HG02571 (cell line): Measurements from ENCODE around the gene GAL3ST1.
"Not testable (repeated sequence)": the region's sequence is repeated elsewhere in the genome, so short reads cannot be mapped to it uniquely, and the experiment has no call there.

ENCODE experiments used
- ATAC-seq: cut with Tn5 transposase; IDR thresholded peaks from one replicate; pipeline ENCODE4 v1.9.1; 2021; ENCODE audit warnings: mild to moderate bottlenecking, moderate library complexity; ENCODE audit not compliant: unreplicated experiment

GAL3ST1 gene, protein sequence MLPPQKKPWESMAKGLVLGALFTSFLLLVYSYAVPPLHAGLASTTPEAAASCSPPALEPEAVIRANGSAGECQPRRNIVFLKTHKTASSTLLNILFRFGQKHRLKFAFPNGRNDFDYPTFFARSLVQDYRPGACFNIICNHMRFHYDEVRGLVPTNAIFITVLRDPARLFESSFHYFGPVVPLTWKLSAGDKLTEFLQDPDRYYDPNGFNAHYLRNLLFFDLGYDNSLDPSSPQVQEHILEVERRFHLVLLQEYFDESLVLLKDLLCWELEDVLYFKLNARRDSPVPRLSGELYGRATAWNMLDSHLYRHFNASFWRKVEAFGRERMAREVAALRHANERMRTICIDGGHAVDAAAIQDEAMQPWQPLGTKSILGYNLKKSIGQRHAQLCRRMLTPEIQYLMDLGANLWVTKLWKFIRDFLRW

DNA sequence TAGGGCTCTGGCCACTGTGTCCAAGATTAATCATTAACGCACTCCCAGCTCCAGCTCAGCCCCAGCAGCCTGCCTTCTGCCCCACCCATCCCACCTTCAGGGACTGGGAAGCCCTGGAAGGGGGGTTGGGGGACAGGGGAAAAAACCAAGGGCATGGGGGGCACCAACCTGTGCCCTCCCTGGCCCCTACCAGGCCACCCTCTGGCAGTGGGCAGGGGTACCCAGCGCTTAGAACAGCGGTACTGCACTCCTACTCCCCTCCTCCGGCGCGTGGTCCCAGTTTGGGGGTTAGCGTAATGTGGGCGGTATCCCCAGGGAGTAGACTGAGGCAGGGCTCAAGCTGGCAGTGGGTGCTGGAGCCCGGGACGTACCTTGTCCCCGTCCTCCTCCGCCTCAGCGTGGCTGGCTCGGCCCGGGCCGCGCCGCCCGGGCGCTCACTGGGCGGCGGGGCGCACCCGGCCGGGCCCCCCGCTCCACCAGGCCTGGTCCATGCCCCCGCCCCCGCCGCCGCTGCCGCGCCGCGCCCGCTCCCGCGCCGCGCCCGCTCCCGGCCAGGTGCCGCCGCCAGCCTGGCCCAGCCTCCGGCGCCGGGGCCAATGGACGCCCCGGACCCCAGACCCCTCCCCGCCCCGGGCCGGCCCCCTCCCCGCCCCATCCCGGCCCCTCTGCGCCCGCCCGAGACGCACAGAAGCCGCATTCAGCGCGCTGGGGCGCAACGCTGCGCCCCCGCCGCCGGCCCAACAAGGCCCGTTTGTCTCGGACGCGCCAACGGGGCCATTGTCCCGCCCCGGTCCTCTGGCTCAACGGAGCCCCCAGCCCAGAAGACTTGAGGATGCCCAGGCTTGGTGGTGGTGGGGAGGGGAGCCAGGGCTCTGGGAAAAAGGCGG lies at the start of gene GAL3ST1:
GAL3ST1 (minus strand) TSS at position 571 of the 887 bp plus-strand sequence. CDS start 17,273 bp downstream, outside the sequence.
- no peak for ATAC-seq

DNA sequence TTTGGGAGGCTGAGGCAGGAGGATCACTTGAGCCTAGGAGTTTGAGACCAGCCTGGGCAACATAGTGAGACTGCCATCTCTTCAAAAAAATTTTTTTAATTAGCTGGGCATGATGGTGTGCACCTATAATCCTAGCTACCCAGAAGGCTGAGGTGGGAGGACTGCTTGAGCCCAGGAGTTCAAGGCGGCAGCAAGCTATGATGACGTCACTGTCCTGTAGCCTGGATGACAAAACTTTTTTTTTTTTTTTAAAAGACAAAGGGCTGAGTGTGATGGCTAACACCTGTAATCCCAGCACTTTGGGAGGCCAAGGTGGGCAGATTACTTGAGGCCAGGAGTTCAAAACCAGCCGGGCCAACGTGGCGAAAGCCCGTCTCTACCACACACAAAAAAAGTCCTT lies 45.4 kb upstream of the GAL3ST1 start:
- ATAC-seq, result not testable (repeated sequence)

DNA sequence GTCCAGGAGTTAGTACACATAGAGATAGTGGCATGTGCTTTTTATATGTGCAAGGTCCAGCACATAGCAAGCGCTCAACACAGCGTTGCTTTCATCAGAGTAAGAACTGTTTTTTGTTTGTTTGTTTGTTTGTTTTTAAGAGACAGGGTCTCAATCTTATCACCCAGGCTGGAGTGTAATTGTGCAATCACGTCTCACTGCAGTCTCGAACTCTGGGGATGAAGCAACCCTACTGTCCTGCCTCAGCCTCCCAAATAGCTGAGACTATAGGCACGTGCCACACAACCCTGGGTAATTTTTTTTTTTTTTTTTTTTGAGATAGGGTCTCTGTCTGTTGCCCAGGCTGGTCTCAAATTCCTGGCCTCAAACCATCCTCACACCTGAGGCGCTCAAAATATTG lies 43.4 kb upstream of the GAL3ST1 start:
- ATAC-seq, result no peak

DNA sequence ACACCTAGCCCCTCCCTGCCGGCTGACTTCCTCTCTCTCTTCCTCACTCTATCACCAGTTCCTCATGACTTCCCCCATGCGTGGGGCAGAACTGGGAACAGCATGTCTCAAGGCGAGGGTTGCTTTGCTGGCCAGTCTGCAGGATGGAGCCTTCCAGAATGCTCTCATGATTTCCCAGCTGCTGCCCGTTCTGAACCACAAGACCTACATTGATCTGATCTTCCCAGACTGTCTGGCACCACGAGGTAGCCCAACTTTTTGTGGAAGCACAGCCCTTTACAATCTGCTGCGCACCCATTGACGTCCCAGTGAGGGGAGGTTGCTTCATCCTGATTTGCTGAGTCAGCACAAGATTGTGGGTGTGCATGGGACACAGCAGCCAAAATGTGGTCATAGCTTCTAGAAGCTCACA lies 41.1 kb upstream of the GAL3ST1 start:
- no peak for ATAC-seq

DNA sequence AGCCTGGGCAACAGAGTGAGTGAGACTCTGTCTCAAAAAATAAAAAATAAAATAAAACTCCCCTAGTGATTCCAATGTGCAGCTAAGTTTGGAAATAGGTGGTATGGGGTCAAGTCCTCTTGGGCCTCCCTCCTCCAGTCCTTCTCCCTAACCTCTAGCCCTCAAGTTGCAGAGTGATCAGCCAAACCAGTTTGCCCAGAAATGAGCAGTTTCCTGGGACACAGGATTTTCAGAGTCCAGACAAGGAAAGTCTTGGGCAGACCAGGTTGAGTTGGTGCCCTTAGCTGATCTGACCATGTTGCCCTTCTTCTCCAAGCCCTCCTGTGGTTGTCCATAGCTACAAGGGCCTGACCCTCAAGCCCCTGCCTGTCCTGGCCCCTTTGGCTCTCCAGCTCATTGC lies 40.4 kb upstream of the GAL3ST1 start:
- no peak for ATAC-seq

DNA sequence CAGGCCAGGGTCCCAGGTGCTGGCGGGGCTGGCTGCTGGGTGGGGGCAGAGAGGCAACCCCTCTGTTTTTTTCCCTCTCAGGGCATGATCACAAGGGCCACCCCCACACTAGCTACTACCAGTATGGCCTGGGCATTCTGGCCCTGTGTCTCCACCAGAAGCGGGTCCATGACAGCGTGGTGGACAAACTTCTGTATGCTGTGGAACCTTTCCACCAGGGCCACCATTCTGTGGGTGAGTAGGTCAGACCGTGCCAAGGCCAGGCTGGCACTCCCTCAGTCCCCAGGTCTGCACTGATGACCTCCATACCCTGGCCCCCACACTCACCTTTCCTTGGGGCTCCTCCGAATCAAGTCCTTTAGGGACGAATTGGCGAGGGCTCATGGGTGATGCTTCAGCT lies 39.8 kb upstream of the GAL3ST1 start:
- ATAC-seq, result no peak

DNA sequence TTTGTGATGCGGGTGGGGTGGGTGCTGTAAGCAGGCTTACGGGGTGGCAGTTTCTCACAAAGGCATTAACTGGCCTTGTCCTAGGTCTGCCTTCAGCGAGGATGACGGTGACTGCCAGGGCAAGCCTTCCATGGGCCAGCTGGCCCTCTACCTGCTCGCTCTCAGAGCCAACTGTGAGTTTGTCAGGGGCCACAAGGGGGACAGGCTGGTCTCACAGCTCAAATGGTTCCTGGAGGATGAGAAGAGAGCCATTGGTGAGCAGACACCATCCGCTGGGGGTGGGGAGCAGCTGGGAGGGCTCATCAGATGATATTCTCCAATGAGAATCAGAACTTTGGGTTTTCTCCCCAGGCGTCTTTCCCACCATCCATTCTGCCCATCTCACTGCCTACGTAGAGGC lies 38.3 kb upstream of the GAL3ST1 start:
- ATAC-seq, result no peak

DNA sequence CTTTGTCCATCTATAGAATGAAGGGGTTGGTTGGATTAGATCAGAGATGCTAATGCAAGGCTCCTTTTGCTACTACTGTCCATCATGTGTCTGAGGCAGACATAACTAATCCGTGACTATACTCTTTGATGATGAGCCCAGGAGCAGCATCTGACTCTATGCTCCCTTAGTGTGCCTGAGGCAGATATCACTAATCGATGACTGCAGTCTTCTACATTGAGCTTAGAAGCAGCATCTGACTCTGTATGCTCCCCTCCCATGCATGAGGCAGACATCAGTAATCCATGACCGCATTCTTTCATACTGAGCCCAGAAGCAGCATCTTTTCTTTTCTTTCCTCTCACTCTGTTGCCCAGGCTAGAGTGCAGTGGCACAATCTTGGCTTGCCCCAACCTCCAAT lies 36.7 kb upstream of the GAL3ST1 start:
- ATAC-seq, result no peak

DNA sequence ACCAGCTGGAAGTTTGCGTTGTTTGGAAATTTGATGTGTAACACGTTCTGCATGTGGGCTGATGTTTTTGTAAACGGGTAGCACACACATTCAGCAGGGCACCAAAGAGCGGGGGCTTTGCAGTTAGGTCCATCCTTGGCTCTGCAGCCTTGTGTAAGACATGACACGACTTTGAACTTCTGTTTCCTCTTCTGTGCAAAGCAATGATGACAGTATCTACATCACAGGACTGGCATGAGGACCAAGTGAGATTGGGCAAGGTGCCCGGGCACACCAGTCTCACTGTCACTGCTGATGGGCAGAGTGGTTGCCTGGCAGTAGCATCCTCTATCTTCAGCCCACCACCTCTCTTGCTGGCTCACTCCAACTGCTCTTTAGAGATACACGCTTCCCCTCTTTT lies 35.8 kb upstream of the GAL3ST1 start:
- no peak for ATAC-seq

DNA sequence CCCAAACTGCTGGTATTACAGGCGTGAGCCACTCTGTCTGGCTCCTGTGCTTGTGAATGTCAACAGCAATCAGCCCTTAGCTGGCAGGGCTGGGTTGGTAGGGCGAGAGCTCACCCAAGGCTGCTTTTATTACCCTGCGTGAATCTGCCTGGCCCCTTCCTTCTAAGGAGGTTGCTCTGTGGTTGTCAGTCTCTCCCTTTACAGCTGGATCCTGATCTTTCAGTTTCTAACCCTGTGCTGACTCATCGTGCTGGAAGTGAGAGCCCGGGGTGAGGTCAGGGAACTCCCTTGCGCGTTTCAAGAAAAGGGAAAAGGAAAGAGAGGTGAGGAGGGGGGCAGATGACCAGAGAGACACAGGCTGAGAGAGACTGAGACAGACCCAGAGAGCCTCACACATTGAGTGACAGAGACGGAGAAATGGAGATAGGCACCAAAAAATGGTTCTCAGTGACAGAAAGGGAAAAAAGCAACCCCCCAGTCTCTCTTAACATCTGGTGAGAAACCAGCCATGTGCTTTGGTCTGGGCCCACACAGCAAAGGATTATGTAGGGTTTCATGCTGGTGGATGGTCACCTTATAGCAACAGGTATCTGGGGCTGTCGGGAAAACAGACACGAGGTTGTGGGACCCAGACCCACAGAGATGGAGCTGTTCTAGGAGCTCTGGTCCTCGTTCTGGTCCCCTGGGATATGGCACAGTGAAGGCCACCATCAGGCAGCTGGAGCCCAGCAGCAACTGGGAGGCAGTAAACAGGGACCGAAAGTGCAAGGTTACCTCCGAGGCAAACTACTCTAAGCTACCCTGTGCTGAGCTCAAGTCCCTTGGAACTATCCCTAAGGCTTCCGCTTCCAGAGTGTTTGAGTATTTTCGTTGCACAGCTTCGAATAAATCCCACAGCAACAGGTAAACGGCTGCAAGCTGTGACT lies 35.1 kb upstream of the GAL3ST1 start:
- no peak for ATAC-seq

DNA sequence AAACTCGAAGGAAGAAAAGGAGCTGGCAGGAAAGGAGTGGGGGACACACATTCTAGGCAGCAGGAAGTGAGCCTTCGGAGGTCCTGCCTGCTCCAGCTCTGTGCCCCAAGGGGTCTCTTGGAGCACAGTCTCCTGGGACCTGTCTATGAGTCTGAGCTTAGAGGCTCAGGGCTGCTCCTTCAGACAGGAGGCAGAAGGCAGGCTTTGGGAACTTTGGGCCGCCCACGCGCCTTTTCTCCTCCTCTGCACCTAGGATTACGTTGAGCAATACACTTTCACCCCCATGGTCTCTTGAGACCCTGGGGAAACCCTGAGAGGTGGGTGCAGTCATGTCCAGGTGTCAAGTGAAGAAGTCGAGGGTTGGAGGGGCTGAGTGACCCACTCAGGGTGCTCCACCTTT lies 33.5 kb upstream of the GAL3ST1 start:
- ATAC-seq, result no peak

DNA sequence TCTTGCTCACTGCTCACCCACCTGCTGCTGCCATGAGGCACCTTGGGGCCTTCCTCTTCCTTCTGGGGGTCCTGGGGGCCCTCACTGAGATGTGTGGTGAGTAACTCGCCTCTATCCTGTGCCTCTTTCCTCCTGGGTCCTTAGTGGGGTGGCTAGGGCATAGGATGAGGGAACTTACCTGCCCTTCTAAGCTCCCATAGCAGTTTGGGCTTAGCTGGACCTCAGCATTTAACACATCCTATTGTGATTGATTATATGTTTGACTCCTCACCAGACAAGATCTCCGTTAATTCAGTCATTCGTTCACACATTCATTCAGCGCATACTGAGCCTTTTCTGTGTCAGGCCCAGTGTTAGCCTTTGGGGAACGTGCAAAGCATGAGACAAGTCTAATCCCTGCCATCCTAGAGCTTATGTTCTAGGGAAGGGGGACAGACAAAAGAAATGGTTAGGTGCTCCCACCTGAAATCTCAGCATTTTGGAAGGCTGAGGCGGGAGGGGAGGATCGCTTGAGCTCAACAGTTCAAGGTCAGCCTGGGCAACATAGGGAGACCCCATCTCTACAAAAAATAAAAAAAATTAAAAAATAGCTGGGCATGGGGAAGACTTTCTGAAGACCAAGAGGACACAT lies 33.0 kb upstream of the GAL3ST1 start:
- ATAC-seq, result no peak

DNA sequence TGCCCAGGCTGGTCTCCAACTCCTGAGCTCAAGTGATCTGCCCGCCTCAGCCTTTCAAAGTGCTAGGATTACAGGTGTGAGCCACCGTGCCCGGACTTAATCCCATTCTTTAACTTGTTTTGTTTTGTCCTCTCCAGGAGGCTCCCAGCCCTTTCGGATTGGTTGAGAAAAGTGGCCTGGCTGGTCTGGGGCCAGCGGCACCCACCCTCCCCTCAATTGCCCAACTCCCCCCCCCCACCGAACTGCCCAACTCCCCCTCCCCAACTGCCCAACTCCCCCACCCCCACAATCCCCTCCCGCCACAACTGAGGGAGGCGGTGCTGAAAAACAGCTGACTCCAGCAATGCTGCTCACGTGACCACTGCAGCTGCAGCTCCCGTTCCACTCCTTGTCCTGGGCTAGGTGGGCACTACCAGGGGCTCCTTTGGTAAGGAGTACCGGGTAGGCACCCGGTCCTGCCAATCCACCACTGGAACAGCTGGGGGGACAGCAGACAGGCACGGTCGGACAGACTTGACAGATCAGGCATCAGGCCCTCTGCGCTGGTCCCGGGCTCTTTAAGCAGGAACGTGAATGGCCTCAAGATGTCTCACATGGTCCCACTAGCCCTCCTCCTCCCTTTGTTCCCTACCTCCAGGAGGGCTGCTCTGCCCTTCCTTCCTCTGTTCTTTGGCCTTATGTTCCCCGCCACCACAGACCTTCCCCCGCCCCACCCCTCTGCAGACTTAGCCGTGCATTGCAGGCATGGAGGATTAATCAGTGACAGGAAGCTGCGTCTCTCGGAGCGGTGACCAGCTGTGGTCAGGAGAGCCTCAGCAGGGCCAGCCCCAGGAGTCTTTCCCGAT lies 32.2 kb upstream of the GAL3ST1 start, which contains the start of gene TCN2:
TCN2 (plus strand) TSS at position 720 of the 845 bp plus-strand sequence. CDS start 158 bp downstream, outside the sequence.
- no peak for ATAC-seq

DNA sequence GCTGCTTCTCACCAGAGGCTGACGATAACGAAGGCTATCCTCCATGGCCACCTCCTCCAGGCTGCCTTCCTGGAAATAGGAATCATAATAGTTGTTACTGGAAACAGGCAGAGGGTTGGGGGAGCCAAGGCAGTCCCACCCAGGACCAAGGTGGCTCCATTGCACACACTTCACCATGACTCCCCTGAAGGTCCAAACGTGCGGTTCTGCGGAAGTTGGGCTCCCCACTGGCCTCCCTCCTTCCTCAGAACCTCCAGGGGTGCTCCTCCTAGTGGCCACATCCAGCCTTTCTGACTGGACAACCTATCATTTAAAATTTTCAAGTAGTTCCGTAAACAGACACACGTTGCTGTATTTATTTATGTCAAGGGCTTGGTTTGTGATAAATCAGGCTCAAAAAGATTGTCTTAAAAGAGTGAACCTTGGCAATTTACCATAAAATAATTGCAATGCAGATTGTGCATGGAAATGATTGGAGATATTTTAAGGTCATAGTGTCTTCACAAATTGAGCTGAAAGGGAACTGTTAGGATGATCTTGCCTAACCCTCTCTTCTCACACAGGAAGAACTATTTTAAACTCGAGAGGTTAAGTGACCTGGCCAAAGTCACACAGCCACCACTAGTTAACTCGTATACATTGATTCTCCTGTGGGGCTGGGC lies 31.1 kb upstream of the GAL3ST1 start:
- ATAC-seq, result no peak

DNA sequence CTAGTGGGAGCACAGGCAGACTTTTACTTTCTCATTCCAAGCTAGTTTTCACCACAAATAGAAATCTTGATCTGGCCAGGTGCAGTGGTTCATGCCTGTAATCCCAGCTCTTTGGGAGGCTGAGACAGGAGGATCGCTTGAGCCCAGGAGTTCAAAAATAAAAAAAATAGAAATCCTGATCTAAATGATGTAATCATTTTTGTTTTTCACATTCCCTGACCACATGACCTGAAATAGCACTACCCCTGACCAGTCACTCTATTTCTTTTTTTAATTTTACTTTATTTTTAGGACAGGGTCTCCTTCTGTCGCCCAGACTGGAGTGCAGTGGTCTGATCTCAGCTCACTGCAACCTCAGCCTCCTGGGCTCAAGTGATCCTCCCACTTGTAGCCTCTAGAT lies 30.3 kb upstream of the GAL3ST1 start:
- no peak for ATAC-seq

DNA sequence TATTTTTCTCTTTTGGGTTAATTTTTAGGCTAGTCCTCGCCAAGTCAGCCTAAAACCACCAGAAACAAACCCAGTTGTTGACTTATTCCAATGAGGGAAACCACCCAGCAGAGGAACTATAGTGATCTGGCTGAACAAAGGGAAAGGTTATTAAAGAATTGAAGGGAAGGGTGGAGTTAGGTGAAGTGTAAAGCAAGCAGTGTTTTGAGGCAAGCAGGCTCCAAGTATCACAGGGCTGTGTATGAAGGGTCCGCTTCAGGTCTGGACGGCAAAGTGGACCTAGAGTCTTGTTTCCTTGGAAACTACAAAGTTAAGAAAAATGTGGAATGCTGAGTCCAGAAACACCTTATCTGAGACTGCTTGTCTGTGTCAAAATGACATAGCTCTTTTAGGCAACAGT lies 29.3 kb upstream of the GAL3ST1 start:
- ATAC-seq, result no peak

DNA sequence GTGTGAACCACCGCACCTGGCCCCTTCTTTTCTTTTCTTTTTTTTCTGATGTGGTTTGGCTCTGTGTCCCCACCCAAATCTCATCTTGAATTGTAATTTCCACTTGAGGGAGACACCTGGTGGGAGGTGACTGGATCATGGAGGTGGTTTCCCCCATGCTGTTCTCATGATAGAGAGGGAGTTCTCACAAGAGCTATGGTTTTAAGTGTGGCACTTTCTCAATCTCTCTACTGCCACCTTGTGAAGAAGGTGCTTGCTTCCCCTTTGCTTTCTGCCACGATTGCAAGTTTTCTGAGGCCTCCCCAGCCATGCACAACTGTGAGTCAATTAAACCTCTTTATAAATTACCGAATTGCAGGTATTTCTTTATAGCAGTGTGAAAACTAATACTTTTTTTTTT lies 27.6 kb upstream of the GAL3ST1 start:
- ATAC-seq, result no peak

DNA sequence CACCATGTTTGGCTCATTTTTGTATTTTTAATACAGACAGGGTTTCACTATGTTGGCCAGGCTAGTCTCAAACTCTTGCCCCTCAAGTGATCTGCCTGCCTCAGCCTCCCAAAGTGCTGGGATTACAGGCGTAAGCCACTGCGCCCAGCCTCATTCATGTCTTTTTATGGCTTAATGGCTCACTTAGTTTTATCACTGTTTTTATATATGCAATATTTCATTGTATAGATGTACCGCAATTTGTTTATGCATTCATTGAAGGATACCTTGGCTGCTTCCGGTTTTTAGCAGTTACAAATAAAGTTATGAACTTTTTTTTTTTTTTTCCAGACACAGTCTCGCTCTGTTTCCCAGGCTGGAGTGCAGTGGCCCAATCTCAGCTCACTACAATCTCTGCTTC lies 27.0 kb upstream of the GAL3ST1 start:
- ATAC-seq, result no peak

DNA sequence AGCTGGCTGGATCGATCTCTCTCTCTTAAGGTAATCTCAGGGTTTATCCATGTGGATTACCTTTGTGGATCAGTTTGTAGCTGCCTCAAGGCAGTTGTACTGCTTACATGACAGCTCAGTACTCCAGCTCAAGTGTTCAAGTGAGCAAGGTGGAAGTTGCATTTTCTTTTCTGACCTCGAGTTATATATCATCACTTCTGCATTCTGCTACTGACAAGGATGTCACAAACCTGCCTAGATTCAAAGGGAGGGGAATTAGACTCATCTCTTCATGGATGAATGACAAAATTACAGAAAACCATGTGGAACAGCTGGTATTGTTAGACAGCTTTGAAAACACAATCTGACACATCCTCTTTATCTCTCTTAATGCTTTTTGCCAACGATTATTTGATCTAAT lies 26.5 kb upstream of the GAL3ST1 start:
- ATAC-seq, result no peak
